Measurements from ENCODE around the gene FBXW11.
"Not testable (repeated sequence)": the region's sequence is repeated elsewhere in the genome, so short reads cannot be mapped to it uniquely, and the experiment has no call there.

FBXW11 gene

GRCh38 chr5:171945066-171945465, 61.4 kb downstream of the FBXW11 start:
- CTCF ChIA-PET: no interaction called here

GRCh38 chr5:171942112-171942516, 64.3 kb downstream of the FBXW11 start:
- CTCF ChIA-PET; DNase-seq (ENCODE audit: extremely low spot score); POLR2A ChIA-PET: not testable (repeated sequence)

More at GRCh38 chr5:171945066-171945465, 61.4 kb downstream of the FBXW11 start:
- POLR2A ChIA-PET: interaction anchor here (2.6 kb wide), 1 partner anchor 61 kb away, joined by 16 read pairs; the partner anchor contains the start of gene FBXW11
- TF ChIP-seq L3MBTL2 (conservative IDR thresholded peaks at IDR 0.05) (no peak), CTBP1 (IDR thresholded peaks at IDR 0.05; ENCODE audit: borderline replicate concordance) (no peak), ZNF384 (IDR thresholded peaks at IDR 0.05) (no peak)
- no peak for DNase-seq (ENCODE audit: extremely low spot score)

- CTCF ChIA-PET; DNase-seq (ENCODE audit: extremely low spot score); POLR2A ChIA-PET: not testable (repeated sequence)
Observed at GRCh38 chr5:171941675-171942074, 64.8 kb downstream of the FBXW11 start.

- POLR2A ChIA-PET; CTCF ChIA-PET; DNase-seq (ENCODE audit: extremely low spot score): not testable (repeated sequence)
Observed at GRCh38 chr5:171941275-171941674, 65.2 kb downstream of the FBXW11 start.

GRCh38 chr5:171939951-171940350, 66.5 kb downstream of the FBXW11 start:
- TF ChIP-seq SUZ12 (IDR thresholded peaks at IDR 0.05): no peak
- CTCF ChIA-PET: no interaction called here
- DNase-seq (ENCODE audit: extremely low spot score): no peak
- POLR2A ChIA-PET: no interaction called here

- DNase-seq (ENCODE audit: extremely low spot score): no peak
- ChIA-PET CTCF (no interaction called here), POLR2A (no interaction called here)
- TF ChIP-seq HDGF (IDR thresholded peaks at IDR 0.05; ENCODE audit: borderline replicate concordance) (no peak), BHLHE40 (IDR thresholded peaks at IDR 0.05; ENCODE audit: borderline replicate concordance) (no peak), L3MBTL2 (conservative IDR thresholded peaks at IDR 0.05) (no peak), FOXA1 (IDR thresholded peaks at IDR 0.05) (no peak), TARDBP (IDR thresholded peaks at IDR 0.05) (no peak), FOXM1 (IDR thresholded peaks at IDR 0.05; ENCODE audit: borderline replicate concordance) (no peak), ZNF384 (IDR thresholded peaks at IDR 0.05) (no peak), SP1 (IDR thresholded peaks at IDR 0.05) (no peak), ELF4 (IDR thresholded peaks at IDR 0.05) (no peak), PKNOX1 (IDR thresholded peaks at IDR 0.05) (no peak), SUZ12 (IDR thresholded peaks at IDR 0.05) (no peak)
Observed at GRCh38 chr5:171938358-171938757, 68.1 kb downstream of the FBXW11 start.

GRCh38 chr5:171937351-171937750, 69.1 kb downstream of the FBXW11 start:
- CTCF ChIA-PET: interaction anchor here (0.6 kb wide), 1 partner anchor 48 kb away, joined by 3 read pairs; no protein-coding TSS in a partner anchor
- no peak for DNase-seq (ENCODE audit: extremely low spot score)
- TF ChIP-seq HDGF (IDR thresholded peaks at IDR 0.05; ENCODE audit: borderline replicate concordance) (no peak), PKNOX1 (IDR thresholded peaks at IDR 0.05) (no peak), TARDBP (IDR thresholded peaks at IDR 0.05) (no peak), FOXK2 (IDR thresholded peaks at IDR 0.05) (no peak), FOXM1 (IDR thresholded peaks at IDR 0.05; ENCODE audit: borderline replicate concordance) (no peak), NFRKB (IDR thresholded peaks at IDR 0.05) (no peak), ZNF384 (IDR thresholded peaks at IDR 0.05) (no peak), CTBP1 (IDR thresholded peaks at IDR 0.05; ENCODE audit: borderline replicate concordance) (no peak), L3MBTL2 (conservative IDR thresholded peaks at IDR 0.05) (no peak), ARNT (IDR thresholded peaks at IDR 0.05) (no peak), BHLHE40 (IDR thresholded peaks at IDR 0.05; ENCODE audit: borderline replicate concordance) (no peak), LEF1 (IDR thresholded peaks at IDR 0.05; ENCODE audit: borderline replicate concordance) (no peak), SUZ12 (IDR thresholded peaks at IDR 0.05) (no peak), FOXA1 (IDR thresholded peaks at IDR 0.05) (no peak), SP1 (IDR thresholded peaks at IDR 0.05) (no peak)
- POLR2A ChIA-PET: interaction anchor here (1.4 kb wide), 1 partner anchor 70 kb away, joined by 3 read pairs; the partner anchor contains the start of gene FBXW11

- no peak for DNase-seq (ENCODE audit: extremely low spot score)
- ChIA-PET CTCF (no interaction called here), POLR2A (interaction anchor here (0.8 kb wide), 1 partner anchor 72 kb away, joined by 3 read pairs; the partner anchor contains the start of gene FBXW11)
- no peak for TF ChIP-seq L3MBTL2 (conservative IDR thresholded peaks at IDR 0.05)
- no peak for TF ChIP-seq FOXK2 (IDR thresholded peaks at IDR 0.05)
- TF ChIP-seq TARDBP (IDR thresholded peaks at IDR 0.05): no peak
- TF ChIP-seq FOXM1 (IDR thresholded peaks at IDR 0.05; ENCODE audit: borderline replicate concordance): no peak
- TF ChIP-seq SUZ12 (IDR thresholded peaks at IDR 0.05): no peak
- no peak for TF ChIP-seq PKNOX1 (IDR thresholded peaks at IDR 0.05)
- no peak for TF ChIP-seq CTBP1 (IDR thresholded peaks at IDR 0.05; ENCODE audit: borderline replicate concordance)
- no peak for TF ChIP-seq ARNT (IDR thresholded peaks at IDR 0.05)
- TF ChIP-seq SP1 (IDR thresholded peaks at IDR 0.05): no peak
- TF ChIP-seq NFRKB (IDR thresholded peaks at IDR 0.05): no peak
Observed at GRCh38 chr5:171934586-171934985, 71.9 kb downstream of the FBXW11 start.
